Measurements from ENCODE around the gene SORCS3.

GRCh38 chr10:105154736-105155135 is 513.6 kb downstream of the SORCS3 start:
- no peak for TF ChIP-seq CTCF (IDR thresholded peaks at IDR 0.05; ENCODE audit: low read depth, low read length, poor library complexity, severe bottlenecking)
- no peak for TF ChIP-seq EZH2phosphoT487 (IDR thresholded peaks at IDR 0.05; ENCODE audit: borderline replicate concordance, low read length)
